Stimulated activated CD4-positive, alpha-beta T cell treated with anti-CD3 and anti-CD28 coated beads, Interleukin-15, amount 100 ng/mL, for 1 hour (primary cell): ENCODE data around the gene SLCO3A1.

Experiments used
- DNase-seq, 2 donors: peaks; one replicate each; pipeline ENCODE4 v3.0.0-alpha.2; 2020; ENCODE audit warnings: low read depth in 1 of 2, low spot score in 1 of 2

Gene SLCO3A1

DNA sequence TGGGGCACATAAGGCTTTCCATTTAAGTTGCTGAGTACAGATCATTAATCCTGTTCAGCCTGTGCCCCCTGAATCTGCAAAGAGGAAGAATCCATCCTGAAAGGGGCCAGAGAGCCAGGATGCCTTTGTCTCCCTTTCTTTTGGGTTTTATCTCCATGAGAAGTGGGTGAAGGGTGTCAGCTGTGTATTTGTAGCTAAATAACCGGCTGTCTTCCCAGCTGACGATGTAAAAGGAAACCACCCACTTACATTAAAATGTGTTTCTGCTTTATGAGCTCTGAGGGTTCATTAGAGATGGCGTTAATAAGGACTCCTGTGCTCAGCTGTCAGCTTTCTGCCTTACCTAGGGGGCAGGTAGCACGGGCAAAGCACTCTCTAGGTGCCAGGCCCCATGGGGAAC lies 83.4 kb downstream of the SLCO3A1 start:
- no peak for DNase-seq

DNA sequence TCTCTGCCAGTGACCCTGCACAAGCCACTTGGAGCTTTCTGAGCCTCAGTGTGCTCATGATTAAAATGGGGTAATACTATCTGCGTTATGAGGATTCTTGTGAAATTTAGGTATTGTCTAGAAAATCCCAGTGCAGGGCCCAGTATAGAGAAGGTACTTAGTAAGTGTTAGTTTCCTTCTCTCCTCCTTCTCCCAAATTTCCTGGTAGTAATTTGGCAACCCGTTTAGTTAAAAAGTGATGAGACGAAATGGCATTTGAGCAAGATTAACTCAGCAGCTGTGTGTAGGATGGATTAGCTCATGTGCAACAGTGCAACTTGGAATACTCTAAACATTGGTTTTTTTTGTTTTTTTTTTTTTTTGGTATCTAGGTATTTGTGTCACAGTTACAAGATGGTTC lies 84.6 kb downstream of the SLCO3A1 start:
- no peak for DNase-seq

DNA sequence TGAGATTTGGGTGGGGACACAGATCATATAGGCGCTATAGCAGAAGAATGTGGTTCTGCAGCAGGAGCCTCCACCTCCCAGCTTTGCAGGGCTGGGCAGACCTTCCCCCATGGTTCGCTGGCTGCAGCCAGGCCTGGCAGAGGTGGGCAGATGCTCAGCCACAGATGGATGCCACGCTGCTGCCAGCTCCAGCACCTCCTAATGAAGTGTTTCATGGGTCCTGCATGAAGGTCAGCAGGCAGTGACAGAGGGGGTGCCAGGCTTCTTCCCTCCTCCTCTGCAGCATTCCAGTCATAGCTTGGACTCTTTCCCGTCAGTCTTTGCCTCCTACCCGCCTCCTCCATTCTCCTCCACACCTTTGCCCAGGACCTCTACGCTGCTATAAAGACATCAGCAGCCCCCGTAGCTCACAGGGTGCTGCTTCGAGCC lies 85.9 kb downstream of the SLCO3A1 start:
- DNase-seq = no peak

DNA sequence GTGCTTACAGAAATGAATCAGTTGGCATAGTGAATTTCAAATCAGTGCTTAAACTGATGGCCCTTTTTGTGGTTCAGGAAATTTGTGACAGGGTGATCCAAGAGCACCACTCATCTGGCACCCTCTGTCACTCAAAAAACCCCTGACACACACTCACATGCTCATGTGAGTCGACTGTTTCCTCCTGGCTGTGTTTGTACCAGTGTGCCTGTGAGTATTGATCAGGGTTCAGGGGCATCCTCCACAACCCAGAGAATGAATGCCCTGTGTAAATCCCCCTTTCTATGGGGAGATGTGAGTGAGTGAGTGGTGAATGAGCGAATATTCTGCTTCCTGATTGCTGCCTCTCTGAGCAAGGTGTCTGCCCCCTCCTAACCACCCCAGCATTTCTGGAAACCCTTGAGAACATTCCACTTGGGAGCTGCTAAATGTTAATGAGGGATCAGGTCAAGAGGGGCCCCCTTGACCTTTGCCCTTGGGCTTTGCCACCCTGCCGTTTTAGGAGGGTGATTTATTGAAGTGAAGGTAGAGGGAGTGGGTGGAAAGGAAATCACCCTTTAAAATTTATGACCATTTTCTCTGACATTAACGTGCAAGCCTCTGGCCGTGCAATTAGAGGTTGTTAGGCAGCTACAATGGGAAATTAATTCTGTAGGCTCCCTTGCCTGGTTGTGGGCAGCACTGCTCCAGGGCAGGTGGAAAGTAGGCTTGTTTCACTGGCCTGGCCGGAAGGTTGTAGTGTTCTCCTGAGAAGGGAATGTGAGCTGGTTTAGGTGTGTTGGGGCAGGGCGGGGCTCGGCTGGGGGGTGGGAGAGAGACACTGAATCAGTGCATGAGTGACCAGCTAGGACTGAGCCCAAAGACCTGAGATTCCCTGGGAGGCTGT lies 87.2 kb downstream of the SLCO3A1 start:
- no peak for DNase-seq

DNA sequence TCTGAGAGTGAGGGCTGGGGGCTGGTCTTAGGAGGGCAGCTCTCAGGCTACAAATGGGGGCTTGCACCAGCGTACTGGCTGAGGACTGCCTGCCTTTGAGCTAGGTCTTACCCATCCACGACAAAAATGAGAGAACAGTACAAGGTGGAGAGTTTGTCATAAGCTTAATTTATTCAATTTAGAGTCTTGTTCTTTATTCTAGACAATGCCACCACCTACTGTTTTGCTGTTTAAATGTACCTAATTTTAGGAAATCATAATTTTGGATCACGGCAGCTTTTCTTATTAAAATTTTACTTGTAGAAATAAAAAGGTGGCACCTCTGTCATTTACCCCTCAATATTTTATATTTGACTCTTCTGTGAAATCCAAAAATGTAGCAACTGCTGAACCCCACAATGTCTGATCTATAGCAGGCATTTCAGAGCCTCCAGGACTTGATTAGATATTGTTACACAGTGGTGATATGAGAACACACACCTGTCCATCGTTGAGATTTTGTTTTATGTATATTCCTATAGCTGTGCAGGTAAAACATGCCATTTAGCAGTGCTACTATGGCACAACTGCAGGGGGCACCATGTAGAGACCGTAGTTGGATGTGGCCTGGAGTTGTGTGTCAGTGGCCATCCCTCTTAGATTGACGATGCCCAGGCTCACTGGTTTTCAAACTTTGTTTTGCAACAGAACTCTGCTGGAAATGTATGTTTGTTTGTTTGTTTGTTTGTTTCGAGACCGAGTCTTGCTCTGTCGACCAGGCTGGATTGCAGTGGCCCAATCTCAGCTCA lies 88.6 kb downstream of the SLCO3A1 start:
- no peak for DNase-seq

DNA sequence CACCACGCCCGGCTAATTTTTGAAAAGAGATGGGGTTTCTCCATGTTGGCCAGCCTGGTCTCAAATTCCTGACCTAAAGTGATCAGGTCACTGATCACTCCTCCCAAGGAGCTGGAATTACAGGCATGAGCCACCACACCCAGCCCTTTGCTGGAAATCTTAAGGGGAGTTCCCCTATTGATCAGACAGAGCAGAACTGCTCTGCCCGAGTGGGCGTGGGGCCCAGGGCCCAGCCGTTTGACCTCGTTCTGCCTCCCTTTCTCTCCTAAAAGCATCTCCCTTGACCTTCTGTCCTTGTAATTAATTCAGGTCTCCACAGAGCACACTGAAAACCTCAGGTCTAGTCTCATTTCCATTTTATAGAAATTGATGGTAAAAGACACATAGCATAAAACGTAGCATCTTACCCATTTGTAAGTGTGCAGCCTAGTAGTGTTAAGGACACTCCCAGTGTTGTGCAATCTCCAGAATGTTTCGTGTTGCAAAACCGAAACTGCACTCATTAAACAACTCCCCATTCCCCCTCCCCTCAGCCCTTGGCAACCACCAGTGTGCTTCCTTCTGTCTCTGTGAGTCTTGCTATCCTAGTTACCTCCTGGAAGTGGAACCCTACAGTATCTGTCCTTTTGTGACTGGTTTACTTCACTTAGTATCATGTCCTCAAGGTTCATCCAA lies 89.3 kb downstream of the SLCO3A1 start:
- DNase-seq = no peak

DNA sequence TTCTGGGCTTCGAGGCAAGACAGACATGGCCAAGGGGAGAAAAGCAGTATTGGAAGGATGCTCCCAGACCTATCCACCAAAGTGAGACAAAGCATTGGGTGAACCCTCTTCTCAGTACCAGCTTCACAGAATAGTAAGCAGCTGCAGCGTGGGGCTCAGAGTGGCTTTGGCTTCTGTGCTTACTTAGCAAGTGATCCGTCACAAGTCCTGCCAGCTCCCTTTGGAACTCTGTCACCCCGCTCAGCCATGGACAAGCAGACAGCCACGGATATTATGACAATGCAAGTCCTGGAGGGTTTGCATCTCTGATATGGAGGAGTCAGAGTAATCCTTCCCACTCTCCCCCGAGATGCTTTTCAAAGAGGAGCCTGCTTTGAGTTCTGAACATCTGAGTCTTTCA lies 90.8 kb downstream of the SLCO3A1 start:
- no peak for DNase-seq

DNA sequence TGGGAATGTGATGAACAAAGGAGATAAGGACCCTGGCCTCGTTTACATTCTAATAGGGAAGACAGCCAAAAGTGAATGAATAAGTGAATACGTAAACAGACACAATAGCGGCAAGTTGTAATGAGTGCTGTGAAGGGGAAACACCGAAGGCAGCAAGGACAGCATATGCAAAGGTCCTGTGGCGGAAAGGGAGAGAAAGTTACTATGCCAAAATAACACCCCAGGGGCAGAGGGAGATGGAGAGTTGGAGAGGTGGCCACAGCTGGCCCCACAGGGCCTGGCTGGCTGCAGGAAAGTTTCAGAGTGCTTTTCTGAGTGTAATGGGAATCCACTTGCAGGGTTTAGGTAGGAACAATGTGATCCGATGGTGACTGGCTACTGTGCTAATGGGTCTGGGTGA lies 91.9 kb downstream of the SLCO3A1 start:
- DNase-seq = no peak

DNA sequence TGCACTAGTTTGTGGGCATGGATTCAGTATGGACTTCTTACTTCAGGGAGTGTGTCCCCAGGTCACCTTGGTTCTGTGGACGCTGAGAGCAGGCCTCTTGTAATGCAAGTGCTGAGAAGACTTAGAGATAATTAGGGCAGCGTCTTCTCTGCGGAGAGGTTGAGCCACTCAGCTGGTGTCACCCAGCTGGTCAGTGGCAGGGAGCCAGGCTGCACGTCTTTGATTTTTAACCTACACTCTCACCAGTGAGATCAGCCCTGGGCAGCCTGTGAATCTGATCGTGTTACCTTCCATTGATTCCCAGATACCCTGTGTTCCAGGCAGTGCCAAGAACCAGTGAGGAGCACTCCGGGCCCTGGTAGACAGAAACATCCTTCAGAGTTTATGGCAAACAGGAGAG lies 92.6 kb downstream of the SLCO3A1 start:
- no peak for DNase-seq

DNA sequence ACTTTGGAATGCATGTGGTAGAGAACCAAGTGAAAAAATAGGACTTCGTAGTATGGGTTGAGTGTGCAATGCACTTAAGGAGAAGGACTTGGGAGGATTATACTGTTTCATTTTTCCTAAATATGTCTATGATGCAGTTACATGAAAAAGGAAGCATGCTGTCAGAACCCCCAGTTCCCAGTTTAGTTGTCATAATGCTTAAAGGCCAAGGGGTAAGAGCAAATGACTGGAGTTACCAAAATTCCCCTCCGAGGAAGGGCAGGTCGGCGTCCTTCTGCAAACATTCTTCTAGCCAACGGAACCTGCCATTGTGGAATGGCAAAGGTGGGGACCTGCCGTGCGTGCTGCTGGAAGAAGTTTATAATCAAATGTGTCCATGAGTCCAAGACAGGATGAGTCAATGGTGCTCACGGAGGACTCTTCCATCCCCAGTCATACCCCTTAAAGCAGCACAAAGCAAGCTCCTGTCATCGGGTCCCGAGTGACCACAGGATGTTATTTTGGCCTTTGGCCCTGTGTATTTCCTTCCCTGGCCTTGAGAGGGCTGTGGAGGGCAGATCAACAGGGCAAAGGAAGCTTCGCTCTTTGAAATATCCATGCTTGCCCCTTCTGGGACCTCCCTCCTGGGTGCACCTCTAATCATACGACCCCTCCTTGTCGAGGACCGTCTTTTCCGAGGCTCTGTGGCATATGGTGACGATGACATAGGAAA lies 93.2 kb downstream of the SLCO3A1 start:
- DNase-seq = no peak

DNA sequence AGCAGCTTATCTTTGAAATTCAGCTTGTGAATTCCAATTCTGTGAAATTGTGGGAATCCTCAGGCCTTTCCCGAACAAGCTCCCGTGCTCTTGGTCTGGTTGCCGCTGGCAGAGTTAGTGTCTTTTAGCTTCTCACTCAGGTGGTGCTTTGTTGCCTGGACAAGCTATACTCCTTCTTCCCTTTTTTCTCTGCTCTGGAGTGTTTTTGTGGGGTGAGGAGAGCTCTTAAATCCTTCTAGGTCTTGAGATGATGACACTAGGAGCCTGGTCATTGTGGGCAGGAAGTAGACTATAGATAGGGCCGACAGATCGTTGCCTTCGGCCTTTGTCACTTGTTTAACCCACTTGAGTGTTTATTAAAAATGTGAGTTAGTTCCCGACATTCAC lies 93.8 kb downstream of the SLCO3A1 start:
- DNase-seq = no peak

DNA sequence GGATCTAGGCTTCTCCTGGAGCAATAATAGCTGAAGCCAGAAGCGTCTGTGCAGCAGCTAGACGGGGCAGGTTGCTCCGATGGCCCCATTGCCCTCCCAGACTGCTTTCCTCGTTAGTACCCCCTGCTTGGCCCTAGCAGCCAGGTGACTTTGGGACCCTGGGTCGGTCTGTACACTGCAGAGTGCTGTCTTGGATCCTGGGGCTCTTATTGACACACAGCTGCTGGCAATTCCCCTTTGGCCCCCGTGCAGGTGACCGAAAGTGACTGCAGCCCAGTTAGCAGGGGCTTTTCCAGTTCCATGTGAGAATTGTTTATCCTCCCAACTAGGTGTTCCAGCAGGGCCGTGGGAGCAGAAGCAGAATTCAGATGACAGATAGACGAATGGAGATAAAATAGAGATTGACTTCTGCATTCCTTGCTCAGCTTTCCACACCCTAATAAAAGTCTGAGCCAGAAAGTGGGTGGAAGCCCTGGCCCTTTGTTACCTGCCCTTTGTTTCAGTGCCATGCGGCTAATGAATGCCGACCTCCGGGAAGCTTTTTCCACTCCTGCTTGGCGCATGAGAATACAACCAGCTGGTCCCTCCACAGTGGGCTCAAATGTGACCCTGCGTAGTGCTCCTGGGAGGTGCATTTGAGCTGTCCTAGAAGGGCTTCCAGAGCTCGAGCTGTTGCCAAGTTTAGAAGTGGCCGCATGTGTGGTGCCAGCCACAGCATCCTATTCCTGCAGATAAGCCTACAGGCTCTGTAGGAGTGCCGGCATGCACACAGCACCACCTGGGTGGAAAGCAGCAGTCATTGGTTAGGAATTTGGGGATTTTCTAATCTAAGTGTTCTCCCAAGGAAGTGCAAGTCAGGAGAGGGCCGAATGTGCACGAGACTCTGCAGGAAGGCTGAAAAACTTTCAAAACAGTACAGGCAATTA lies 94.4 kb downstream of the SLCO3A1 start:
- no peak for DNase-seq

DNA sequence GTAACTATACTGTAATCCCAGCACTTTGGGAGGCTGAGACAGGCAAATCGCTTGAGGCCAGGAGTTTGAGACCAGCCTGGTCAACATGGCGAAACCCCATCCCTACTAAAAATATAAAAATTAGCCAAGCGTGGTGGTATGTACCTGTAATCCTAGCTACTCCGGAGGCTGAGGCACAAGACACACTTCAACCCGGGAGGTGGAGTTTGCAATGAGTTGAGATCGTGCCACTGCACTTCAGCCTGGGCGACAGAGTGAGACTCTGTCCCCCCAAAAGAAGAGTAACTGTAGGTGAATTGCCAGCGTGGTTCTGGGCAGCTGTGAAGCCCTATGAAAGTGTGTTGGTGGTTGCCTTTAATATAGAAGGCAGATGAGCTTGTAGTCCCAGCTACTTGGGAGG lies 95.9 kb downstream of the SLCO3A1 start:
- no peak for DNase-seq

DNA sequence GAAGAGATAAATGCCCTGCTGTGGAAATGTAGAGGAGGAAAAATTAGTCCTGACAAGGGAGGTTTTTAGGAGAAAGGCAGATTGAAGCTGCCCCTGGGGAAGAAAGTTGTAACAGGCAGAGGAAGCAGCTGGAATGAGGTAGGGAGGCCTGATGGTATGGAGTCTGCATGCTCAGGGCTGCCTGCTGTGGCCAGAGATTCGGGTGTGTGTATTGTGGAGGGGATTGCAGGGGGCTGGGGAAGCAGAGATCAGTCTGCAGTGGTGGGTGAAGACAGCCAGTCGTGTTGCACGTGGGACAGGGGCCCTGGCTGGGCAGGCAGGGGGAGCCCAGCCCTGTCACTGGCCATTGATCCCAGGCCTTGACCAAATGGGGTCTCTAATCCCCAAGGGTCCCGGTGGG lies 96.5 kb downstream of the SLCO3A1 start:
- no peak for DNase-seq

DNA sequence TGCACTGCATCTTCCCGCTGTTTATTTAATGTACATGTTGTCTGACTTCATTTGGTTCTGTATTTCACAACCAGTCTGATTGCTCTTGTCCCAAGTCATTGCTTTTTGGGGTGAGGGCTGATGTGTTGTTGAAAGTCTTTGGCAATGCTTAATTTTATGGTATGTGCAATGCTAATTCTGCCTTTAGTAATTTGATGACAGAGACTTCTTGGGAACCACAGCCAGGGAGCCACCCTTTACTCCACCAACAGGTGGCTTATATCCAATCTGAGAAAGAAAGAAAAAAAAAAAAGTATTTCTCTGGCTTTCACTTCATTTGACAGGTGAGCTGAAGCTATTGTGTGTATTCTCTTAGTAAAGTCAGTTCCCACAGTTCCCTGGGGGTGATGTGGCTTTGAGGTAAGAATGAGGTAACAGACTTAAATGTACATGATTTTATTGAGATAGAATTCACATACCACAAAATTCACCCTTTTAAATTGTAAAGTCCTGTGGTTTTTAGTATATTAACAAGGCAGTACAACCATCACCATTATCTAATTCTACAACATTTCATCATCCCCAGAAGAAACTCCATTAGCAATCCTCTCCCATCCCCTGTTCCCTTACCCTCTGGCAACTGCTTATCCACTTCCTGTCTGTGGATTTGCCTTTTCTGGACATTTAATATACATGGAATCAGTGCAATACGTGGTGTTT lies 97.3 kb downstream of the SLCO3A1 start:
- no peak for DNase-seq

DNA sequence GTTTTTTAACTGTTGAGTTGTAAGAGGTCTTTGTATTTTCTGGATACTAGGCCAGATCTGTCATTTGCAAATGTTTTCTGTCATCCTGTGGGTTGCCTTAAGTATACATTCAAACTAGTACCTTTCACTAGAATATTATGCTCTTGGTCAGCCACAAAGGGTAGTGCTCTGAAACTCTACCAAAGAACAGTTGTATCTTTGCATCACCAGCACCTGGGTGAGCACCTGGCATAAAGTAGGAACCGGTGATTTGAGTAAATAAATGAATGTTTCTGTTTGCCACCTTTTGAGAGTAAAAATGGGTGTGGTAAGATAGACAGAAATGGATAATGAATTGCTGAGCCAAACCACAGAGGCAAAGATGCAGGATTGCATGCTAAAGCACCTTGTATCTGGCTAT lies 98.7 kb downstream of the SLCO3A1 start:
- no peak for DNase-seq

DNA sequence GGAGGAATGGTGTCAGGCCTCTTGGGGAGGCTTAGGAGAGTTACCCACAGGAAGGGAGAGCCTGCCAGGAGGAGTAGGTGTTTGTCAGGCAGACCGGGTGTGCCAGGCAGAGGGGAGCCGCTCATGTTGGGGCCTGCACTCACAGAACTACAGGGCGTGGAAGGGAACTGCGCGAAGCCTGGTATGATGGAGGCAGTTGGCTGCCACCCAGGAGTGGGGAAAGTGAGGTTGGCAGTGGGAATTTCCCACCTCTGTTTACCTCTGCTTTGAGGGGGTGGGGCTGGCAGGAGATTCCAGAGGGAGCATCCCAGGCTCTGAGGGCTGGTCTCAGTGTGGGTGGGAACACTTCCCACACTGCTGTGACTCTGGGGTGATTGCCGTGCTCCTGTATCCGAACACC lies 99.9 kb downstream of the SLCO3A1 start:
- no peak for DNase-seq

DNA sequence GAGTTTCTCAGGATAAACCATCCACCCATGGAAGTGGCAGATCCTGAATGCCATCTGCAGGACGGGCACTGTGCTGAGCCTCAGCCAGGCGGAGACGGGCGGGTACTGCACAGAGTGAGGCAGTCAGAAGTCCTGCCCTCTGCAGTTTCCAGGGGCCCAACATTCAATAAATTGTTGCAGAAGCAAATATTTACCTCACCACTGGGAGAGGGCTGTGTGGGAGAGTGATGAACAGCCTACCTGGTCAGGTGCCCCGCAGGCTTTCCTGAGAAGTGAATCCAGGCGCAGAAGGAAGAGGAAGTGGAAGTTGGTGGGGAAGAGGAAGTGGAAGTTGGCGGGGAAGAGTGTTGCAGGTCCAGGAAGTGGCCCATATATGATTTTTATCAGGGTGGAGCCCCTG lies 100.8 kb downstream of the SLCO3A1 start:
- DNase-seq = no peak

DNA sequence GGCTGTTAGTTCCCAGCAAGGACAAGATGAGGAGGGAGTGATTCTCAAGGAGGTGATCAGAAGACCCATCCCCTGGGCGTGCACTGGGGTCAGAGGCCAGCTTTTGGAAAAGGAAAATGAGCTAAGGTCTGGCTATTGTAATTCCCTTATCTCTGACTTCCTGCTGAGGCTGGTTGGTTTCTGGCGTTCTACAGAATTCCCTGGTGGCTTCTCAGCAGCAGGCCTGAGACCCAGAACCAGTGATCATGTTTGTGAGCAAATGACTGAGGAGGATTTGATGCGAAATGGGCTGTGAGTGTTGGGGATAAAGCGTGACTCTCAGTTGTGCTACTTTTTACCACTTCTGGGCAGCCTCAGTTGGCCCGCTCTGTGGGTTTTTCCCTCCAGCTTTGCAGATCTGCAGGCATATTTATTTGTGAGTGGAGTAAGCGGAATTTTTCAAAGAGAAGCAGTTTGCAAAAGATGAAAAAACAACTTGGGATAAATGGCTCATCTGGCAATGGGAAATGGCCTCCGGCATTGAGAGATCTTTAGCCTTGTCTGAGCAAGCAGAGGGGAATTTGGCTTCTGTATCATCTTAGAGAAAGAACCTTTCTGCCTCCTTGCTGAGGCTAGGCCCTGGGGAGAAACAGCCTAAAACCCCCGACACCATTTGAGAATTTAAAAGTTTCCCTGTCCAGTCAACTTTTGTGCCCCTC lies 102.7 kb downstream of the SLCO3A1 start:
- no peak for DNase-seq
